Cerebellar cortex (tissue), 1 donor: ENCODE results near the gene SCN1A.
"Not testable (repeated sequence)": the region's sequence is repeated elsewhere in the genome, so short reads cannot be mapped to it uniquely, and the experiment has no call there.

Experiments
- DNase-seq: peaks from one replicate; pipeline ENCODE4 v3.0.0-alpha.2; 2015; ENCODE audit warnings: low spot score

The SCN1A gene

GRCh38 chr2:166081131-166081632 is 46.6 kb downstream of the SCN1A start:
- no peak for DNase-seq

- no peak for DNase-seq
Measured at GRCh38 chr2:166074430-166074829, 53.4 kb downstream of the SCN1A start.

GRCh38 chr2:166074011-166074410 is 53.8 kb downstream of the SCN1A start:
- DNase-seq = no peak

GRCh38 chr2:166070231-166070630 is 57.6 kb downstream of the SCN1A start:
- no peak for DNase-seq

- no peak for DNase-seq
Measured at GRCh38 chr2:166068981-166069380, 58.8 kb downstream of the SCN1A start.

GRCh38 chr2:166067229-166067628 is 60.6 kb downstream of the SCN1A start:
- DNase-seq = no peak

GRCh38 chr2:166060191-166060590 is 67.6 kb downstream of the SCN1A start:
- DNase-seq = no peak

- peak; percentile 39 for DNase-seq
Measured at GRCh38 chr2:166057370-166058164, 70.3 kb downstream of the SCN1A start.

- DNase-seq = no peak
Measured at GRCh38 chr2:166044853-166045483, 82.9 kb downstream of the SCN1A start.

- DNase-seq = no peak
Measured at GRCh38 chr2:166042768-166043390, 84.9 kb downstream of the SCN1A start.

GRCh38 chr2:166042356-166042755 is 85.5 kb downstream of the SCN1A start:
- no peak for DNase-seq

GRCh38 chr2:166041613-166042012 is 86.2 kb downstream of the SCN1A start:
- no peak for DNase-seq

GRCh38 chr2:166032361-166032760 is 95.5 kb downstream of the SCN1A start:
- no peak for DNase-seq

- no peak for DNase-seq
Measured at GRCh38 chr2:166031054-166031453, 96.8 kb downstream of the SCN1A start.

GRCh38 chr2:166025313-166025712 is 102.5 kb downstream of the SCN1A start:
- DNase-seq = no peak

- no peak for DNase-seq
Measured at GRCh38 chr2:166017208-166017607, 110.6 kb downstream of the SCN1A start.

- no peak for DNase-seq
Measured at GRCh38 chr2:166013878-166014277, 113.9 kb downstream of the SCN1A start.

- no peak for DNase-seq
Measured at GRCh38 chr2:166011660-166012059, 116.2 kb downstream of the SCN1A start.

GRCh38 chr2:166000401-166000800 is 127.4 kb downstream of the SCN1A start:
- no peak for DNase-seq

- DNase-seq = no peak
Measured at GRCh38 chr2:165990846-165991245, 137.0 kb downstream of the SCN1A start.

- DNase-seq = no peak
Measured at GRCh38 chr2:165989851-165990250, 138.0 kb downstream of the SCN1A start.

GRCh38 chr2:165985120-165985519 is 142.7 kb downstream of the SCN1A start:
- DNase-seq = no peak

GRCh38 chr2:165972161-165972560 is 155.7 kb downstream of the SCN1A start:
- not testable (repeated sequence) for DNase-seq
